Transverse colon (tissue), 4 donors: ENCODE results near the gene ALDH3B1. TPM values are rescaled to one million over a fixed set of nuclear protein-coding genes. Genes with fewer than 3 reads are reported as not detected.

Experiments
- DNase-seq: peaks from one replicate; pipeline ENCODE4 v3.0.0-alpha.2; 2019
- H3K27ac ChIP-seq, 4 donors: fragments of 200-600 bp; sonication (generic); 2 replicates each; pipeline ENCODE4 v1.5.1; 2016 to 2018; ENCODE audit warnings: inconsistent platforms in 4 of 4
- H3K27me3 ChIP-seq: fragments of 200-600 bp; sonication (generic); 2 replicates; pipeline ENCODE4 v1.5.1; 2017; ENCODE audit warnings: inconsistent platforms
- H3K36me3 ChIP-seq, 4 donors: fragments of 200-600 bp; sonication (generic); 2 replicates each; pipeline ENCODE4 v1.5.1; 2017 to 2019; ENCODE audit warnings: inconsistent platforms in 4 of 4
- H3K4me1 ChIP-seq, 4 donors: fragments of 200-600 bp; sonication (generic); 2 replicates each; pipeline ENCODE4 v1.5.1; 2017 to 2020; ENCODE audit warnings: inconsistent platforms in 4 of 4
- H3K4me3 ChIP-seq, 4 donors: fragments of 200-600 bp; sonication (generic); 1 replicate in 1 of 4; 2 replicates in 3 of 4; pipeline versions ENCODE4 v1.5.1 to v1.6.1; 2017 to 2019; ENCODE audit warnings: inconsistent platforms in 4 of 4
- H3K9me3 ChIP-seq, 2 donors: fragments of 200-600 bp; sonication (generic); 2 replicates each; pipeline ENCODE4 v1.5.1; 2017 to 2019; ENCODE audit warnings: inconsistent platforms in 2 of 2
- CTCF ChIP-seq, 5 experiments: fragments of 200-600 bp in 3 of 5; fragments of 450-650 bp in 2 of 5; sonication (generic) in 3 of 5; IDR thresholded peaks; 1 replicate in 2 of 5; 2 replicates in 3 of 5; pipeline ENCODE4 v1.5.1; 2016 to 2017; ENCODE audit warnings: antibody characterized with exemption in 5 of 5, inconsistent platforms in 3 of 5, mild to moderate bottlenecking in 2 of 5, moderate library complexity in 1 of 5
- EP300 ChIP-seq: sonication (generic); formaldehyde crosslinking; IDR thresholded peaks from one replicate; pipeline ENCODE4 v1.6.1; 2017; ENCODE audit warnings: antibody characterized with exemption, low read depth
- POLR2A ChIP-seq: fragments of 450-650 bp; IDR thresholded peaks from one replicate; pipeline ENCODE4 v1.6.1; 2016; ENCODE audit warnings: antibody characterized with exemption, mild to moderate bottlenecking, moderate library complexity
- POLR2AphosphoS5 ChIP-seq, 3 donors: sonication (generic); formaldehyde crosslinking; IDR thresholded peaks; one replicate each; pipeline ENCODE4 v1.6.1; 2016; ENCODE audit warnings: antibody characterized with exemption in 3 of 3
- WGBS, 2 donors: methylation state at CpG; one replicate each; pipeline ENCODE4 v1.1.5; 2018; ENCODE audit warnings: low coverage in 1 of 2; 5-methylcytosine and 5-hydroxymethylcytosine counted together
- in situ Hi-C, 4 donors: fragments of 200-750 bp; cut with MboI; loops; one replicate each; pipeline versions ENCODE4 v1.15.0 to v1.15.1; 2017; ENCODE audit warnings: low sequenced_read_pairs in 3 of 4, low pct_ligation_motif_present in 1 of 4, low pct_unique_long_range_greater_than_20kb in 1 of 4
- intact Hi-C: fragments of 100-400 bp; cut with DNase I; formaldehyde crosslinking; loops from one replicate; pipeline ENCODE4 v1.15.1; 2023; ENCODE audit warnings: low total_unique reads
- total RNA-seq, 4 donors: library from RNA; depleted of rRNA; stranded (reverse); fragments of >200 nt; gene quantifications; one replicate each; pipeline ENCODE4 v1.1.0, GENCODE V29; 2016

ALDH3B1 gene
- total RNA-seq, 4 donors from 2014 or later = 12.1 to 14.9 (median 13.5) TPM

GRCh38 chr11:68017980-68018729, 8.0 kb downstream of the ALDH3B1 start:
- WGBS, 2 donors = 78 to 100% methylated on average over 1 to 27 of the region's 27 CpGs
- H3K36me3 ChIP-seq = no peaks in the 10 kb centered on the region
- peaks cover 14 to 22% (median 15%) of the 10 kb centered on the region in 4 donors for H3K4me1 ChIP-seq
- no peak for DNase-seq
- H3K9me3 ChIP-seq = no peaks in the 10 kb centered on the region
- no peak overlapping the region for H3K27ac ChIP-seq
- intact Hi-C loops (no loop called here), in situ Hi-C loops (no loop called here)
- no peak for TF ChIP-seq EP300
- no peak for TF ChIP-seq POLR2A
- no peak for TF ChIP-seq POLR2AphosphoS5 (IDR thresholded peaks at IDR 0.05)
- TF ChIP-seq CTCF (IDR thresholded peaks at IDR 0.05) = no peak
- no peak overlapping the region for H3K4me3 ChIP-seq
- no peaks in the 10 kb centered on the region for H3K27me3 ChIP-seq

DNA sequence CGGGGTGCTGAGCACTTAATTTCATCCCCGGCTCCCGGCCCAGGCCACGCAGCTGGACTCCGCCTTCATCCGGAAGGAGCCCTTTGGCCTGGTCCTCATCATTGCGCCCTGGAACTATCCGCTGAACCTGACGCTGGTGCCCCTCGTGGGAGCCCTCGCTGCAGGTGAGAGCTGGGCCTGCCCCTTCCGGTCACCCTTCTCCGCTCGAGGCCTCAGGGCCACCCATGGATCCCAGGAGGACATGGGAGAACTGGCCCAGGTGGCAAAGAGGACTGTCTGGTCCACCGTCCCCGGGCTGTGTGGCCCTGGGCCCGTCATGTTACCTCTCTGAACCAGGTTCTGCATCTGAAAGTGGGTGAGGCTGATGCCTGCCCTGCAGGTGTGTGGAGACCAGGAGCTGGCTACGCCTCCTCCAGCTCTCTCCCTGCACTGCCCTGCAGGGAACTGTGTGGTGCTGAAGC, 8.6 kb downstream of the ALDH3B1 start:
- DNase-seq = no peak
- no peak overlapping the region for H3K27ac ChIP-seq
- no peaks in the 10 kb centered on the region for H3K9me3 ChIP-seq
- in situ Hi-C loops (no loop called here), intact Hi-C loops (no loop called here)
- H3K36me3 ChIP-seq = no peaks in the 10 kb centered on the region
- no peak overlapping the region for H3K4me3 ChIP-seq
- TF ChIP-seq POLR2AphosphoS5 (IDR thresholded peaks at IDR 0.05) (no peak), POLR2A (no peak), EP300 (no peak), CTCF (IDR thresholded peaks at IDR 0.05) (no peak)
- H3K27me3 ChIP-seq = no peaks in the 10 kb centered on the region
- 82% methylated on average over 12 of the region's 18 CpGs; no CpG with 5 or more reads in 1 of the 2 donors for WGBS, 2 donors
- peaks cover 13 to 21% (median 14%) of the 10 kb centered on the region in 4 donors for H3K4me1 ChIP-seq

- H3K27me3 ChIP-seq = no peaks in the 10 kb centered on the region
- H3K4me3 ChIP-seq = no peak overlapping the region
- TF ChIP-seq EP300 (no peak), POLR2A (no peak), CTCF (IDR thresholded peaks at IDR 0.05) (no peak), POLR2AphosphoS5 (IDR thresholded peaks at IDR 0.05) (no peak)
- WGBS, 2 donors = 83% methylated on average over 8 of the region's 12 CpGs; no CpG with 5 or more reads in 1 of the 2 donors
- no peaks in the 10 kb centered on the region for H3K36me3 ChIP-seq
- H3K4me1 ChIP-seq = peaks cover 6 to 13% (median 7%) of the 10 kb centered on the region in 4 donors
- intact Hi-C loops = no loop called here
- H3K9me3 ChIP-seq = no peaks in the 10 kb centered on the region
- H3K27ac ChIP-seq = no peak overlapping the region
- DNase-seq = no peak
- in situ Hi-C loops = no loop called here
Measured at GRCh38 chr11:68019486-68019885, 9.4 kb downstream of the ALDH3B1 start.

DNA sequence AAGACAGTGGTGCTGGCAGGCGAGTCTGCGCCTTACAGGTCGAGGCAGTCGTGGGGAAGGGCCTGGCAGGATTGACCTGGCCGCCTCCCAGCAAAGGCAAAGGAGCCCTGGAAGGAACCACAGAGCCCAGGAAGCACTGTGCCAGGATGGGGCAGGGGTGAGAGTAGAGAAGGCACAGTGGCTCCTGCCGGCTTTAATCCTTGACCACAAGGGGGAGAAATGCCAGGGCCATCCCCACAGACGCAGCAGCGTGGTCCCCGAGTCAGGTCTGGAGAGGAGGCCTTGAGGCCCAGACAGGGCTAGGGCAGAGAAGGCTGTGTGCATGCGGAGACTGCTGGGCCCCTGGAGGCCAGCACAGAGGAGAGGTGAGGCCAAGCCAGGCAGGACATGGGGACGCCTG, 10.4 kb downstream of the ALDH3B1 start:
- Histone ChIP-seq H3K36me3 (no peaks in the 10 kb centered on the region), H3K4me3 (no peak overlapping the region), H3K27ac (no peak overlapping the region), H3K27me3 (no peaks in the 10 kb centered on the region), H3K4me1 (peaks cover 0 to 6% (median 0%) of the 10 kb centered on the region in 4 donors), H3K9me3 (no peaks in the 10 kb centered on the region)
- in situ Hi-C loops (no loop called here), intact Hi-C loops (no loop called here)
- no peak for DNase-seq
- peak in 4 of 5 experiments; percentile 18 to 28 (median 20) for TF ChIP-seq CTCF (IDR thresholded peaks at IDR 0.05)
- TF ChIP-seq EP300 = no peak
- 48 to 75% methylated on average over 2 to 11 of the region's 11 CpGs for WGBS, 2 donors
